ENCODE data around the gene NOS1.

Gene NOS1

GRCh38 chr12:117363056-117363662, 1.7 kb upstream of the NOS1 start:
- DNase-seq = no peak

GRCh38 chr12:117362391-117362790, 965 bp upstream of the NOS1 start:
- no peak for DNase-seq

- no peak for DNase-seq
Observed at GRCh38 chr12:117361905-117362304, 479 bp upstream of the NOS1 start.

- no peak for DNase-seq
Observed at GRCh38 chr12:117360551-117361346, 677 bp downstream of the NOS1 start.

- no peak for DNase-seq
Observed at GRCh38 chr12:117360222-117360550, 1.2 kb downstream of the NOS1 start.

- no peak for DNase-seq
Observed at GRCh38 chr12:117359029-117359845, 2.2 kb downstream of the NOS1 start.

GRCh38 chr12:117356048-117356447, 5.4 kb downstream of the NOS1 start:
- DNase-seq = no peak

- DNase-seq = no peak
Observed at GRCh38 chr12:117352883-117353282, 8.5 kb downstream of the NOS1 start.

GRCh38 chr12:117352206-117352605, 9.2 kb downstream of the NOS1 start:
- no peak for DNase-seq

GRCh38 chr12:117350140-117350539, 11.3 kb downstream of the NOS1 start:
- DNase-seq = no peak

- no peak for DNase-seq
Observed at GRCh38 chr12:117347588-117347987, 13.8 kb downstream of the NOS1 start.

GRCh38 chr12:117344716-117345115, 16.7 kb downstream of the NOS1 start:
- no peak for DNase-seq

GRCh38 chr12:117343849-117344248, 17.6 kb downstream of the NOS1 start:
- DNase-seq = no peak

GRCh38 chr12:117343296-117343695, 18.1 kb downstream of the NOS1 start:
- no peak for DNase-seq

- no peak for DNase-seq
Observed at GRCh38 chr12:117342682-117343081, 18.7 kb downstream of the NOS1 start.

GRCh38 chr12:117342247-117342646, 19.2 kb downstream of the NOS1 start:
- DNase-seq = no peak

- DNase-seq = no peak
Observed at GRCh38 chr12:117339104-117339503, 22.3 kb downstream of the NOS1 start.

- no peak for DNase-seq
Observed at GRCh38 chr12:117334855-117335587, 26.4 kb downstream of the NOS1 start.

- DNase-seq = no peak
Observed at GRCh38 chr12:117334051-117334450, 27.4 kb downstream of the NOS1 start.

- no peak for DNase-seq
Observed at GRCh38 chr12:117333331-117333881, 28.0 kb downstream of the NOS1 start.

- no peak for DNase-seq
Observed at GRCh38 chr12:117331691-117332090, 29.7 kb downstream of the NOS1 start.

- no peak for DNase-seq
Observed at GRCh38 chr12:117330441-117331113, 30.8 kb downstream of the NOS1 start.
